RWPE2 (cell line): ENCODE results near the gene KNCN.
A peak's percentile ranks its signal among the peaks of the same experiment; 100 is the strongest.

ENCODE experiments used
- ATAC-seq: fragments of 200-7000 bp; cut with Tn5 transposase; 3 replicates; pipeline ENCODE4 v1.9.1; 2021; ENCODE audit warnings: low read depth
- DNase-seq: peaks from one replicate; pipeline ENCODE4 v3.0.0-alpha.2; 2020; ENCODE audit warnings: low spot score
- H3K27ac ChIP-seq: fragments of 450-650 bp; 2 replicates; pipeline ENCODE4 v1.5.1; 2017; ENCODE audit warnings: mild to moderate bottlenecking; ENCODE audit not compliant: poor library complexity, severe bottlenecking
- H3K27me3 ChIP-seq: fragments of 250-450 bp; sonication (Bioruptor Pico); 2 replicates; pipeline ENCODE4 v1.5.1; 2021; ENCODE audit warnings: mild to moderate bottlenecking, moderate library complexity; ENCODE audit not compliant: insufficient read depth, poor library complexity, severe bottlenecking
- H3K36me3 ChIP-seq: fragments of 250-450 bp; sonication (Bioruptor Pico); 2 replicates; pipeline ENCODE4 v1.5.1; 2020; ENCODE audit warnings: low read depth, mild to moderate bottlenecking, moderate library complexity
- H3K4me1 ChIP-seq: fragments of 250-450 bp; sonication (Bioruptor Pico); 2 replicates; pipeline ENCODE4 v1.5.1; 2021; ENCODE audit warnings: mild to moderate bottlenecking, moderate library complexity; ENCODE audit not compliant: insufficient read depth, poor library complexity, severe bottlenecking
- H3K4me3 ChIP-seq: fragments of 250-450 bp; sonication (Bioruptor Pico); 2 replicates; pipeline ENCODE4 v1.5.1; 2021; ENCODE audit warnings: mild to moderate bottlenecking, moderate library complexity; ENCODE audit not compliant: severe bottlenecking
- H3K9me3 ChIP-seq: fragments of 250-450 bp; sonication (Bioruptor Pico); 2 replicates; pipeline ENCODE4 v1.5.1; 2021; ENCODE audit warnings: mild to moderate bottlenecking, moderate library complexity; ENCODE audit not compliant: severe bottlenecking
- CTCF ChIP-seq: fragments of 450-650 bp; IDR thresholded peaks from one replicate; pipeline ENCODE4 v1.5.1; 2017; ENCODE audit warnings: mild to moderate bottlenecking, moderate library complexity; ENCODE audit not compliant: poor library complexity, severe bottlenecking

The KNCN gene

DNA sequence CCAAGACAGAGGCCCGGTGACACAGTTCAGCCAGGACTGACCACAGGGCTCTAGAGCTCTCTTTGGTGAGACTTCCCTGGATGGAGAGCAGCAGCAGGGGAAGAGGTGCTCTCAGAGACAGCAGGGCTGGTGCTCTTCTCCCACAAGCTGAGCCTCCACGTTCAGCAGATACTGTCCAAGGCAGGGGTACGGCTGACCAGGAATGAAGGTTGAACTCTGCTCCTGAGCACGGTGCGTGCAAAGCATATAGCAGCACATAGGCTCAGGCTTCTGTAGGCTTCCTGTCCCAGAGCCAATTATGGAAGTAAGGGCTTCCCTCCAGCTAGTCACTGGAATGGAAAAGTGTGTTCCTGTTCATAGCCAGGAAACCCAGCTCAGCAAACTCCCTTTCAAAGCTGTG, 37.9 kb downstream of the KNCN start:
- Histone ChIP-seq H3K27ac (no peak overlapping the region), H3K9me3 (no peaks in the 10 kb centered on the region), H3K4me3 (no peak overlapping the region), H3K4me1 (no peaks in the 10 kb centered on the region), H3K36me3 (no peaks in the 10 kb centered on the region), H3K27me3 (no peaks in the 10 kb centered on the region)
- DNase-seq (no peak), ATAC-seq (no peak)
- no peak for TF ChIP-seq CTCF

DNA sequence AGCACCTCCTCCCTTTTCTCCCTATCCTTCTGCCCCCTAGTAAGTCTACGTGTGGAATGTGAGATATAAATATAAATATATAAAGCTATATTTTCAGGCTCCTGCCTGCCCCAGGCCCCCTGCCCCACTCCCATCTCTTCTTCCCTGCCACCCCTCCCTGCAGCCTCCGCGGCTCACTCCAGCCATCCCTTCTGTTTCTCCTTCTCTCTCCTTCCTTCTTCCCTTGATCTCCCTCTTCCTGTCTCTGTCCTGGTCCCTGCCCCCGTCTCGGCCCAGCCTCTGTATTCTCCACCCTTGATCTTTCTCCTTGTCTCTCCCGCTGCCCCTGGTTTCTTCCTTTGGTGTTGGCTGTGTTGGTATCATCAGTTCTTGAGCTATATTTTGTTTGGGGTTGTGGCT, 38.7 kb downstream of the KNCN start:
- no peak overlapping the region for H3K27ac ChIP-seq
- TF ChIP-seq CTCF: no peak
- no peaks in the 10 kb centered on the region for H3K9me3 ChIP-seq
- no peaks in the 10 kb centered on the region for H3K36me3 ChIP-seq
- ATAC-seq (no peak), DNase-seq (peak; percentile 24)
- H3K27me3 ChIP-seq: no peaks in the 10 kb centered on the region
- H3K4me3 ChIP-seq: no peak overlapping the region
- H3K4me1 ChIP-seq: no peaks in the 10 kb centered on the region

- no peaks in the 10 kb centered on the region for H3K4me1 ChIP-seq
- ATAC-seq: no peak
- TF ChIP-seq CTCF: no peak
- no peak for DNase-seq
- no peaks in the 10 kb centered on the region for H3K36me3 ChIP-seq
- no peaks in the 10 kb centered on the region for H3K9me3 ChIP-seq
- H3K27ac ChIP-seq: no peak overlapping the region
- no peak overlapping the region for H3K4me3 ChIP-seq
- H3K27me3 ChIP-seq: no peaks in the 10 kb centered on the region
Observed at GRCh38 chr1:46512135-46512791, 39.2 kb downstream of the KNCN start.

DNA sequence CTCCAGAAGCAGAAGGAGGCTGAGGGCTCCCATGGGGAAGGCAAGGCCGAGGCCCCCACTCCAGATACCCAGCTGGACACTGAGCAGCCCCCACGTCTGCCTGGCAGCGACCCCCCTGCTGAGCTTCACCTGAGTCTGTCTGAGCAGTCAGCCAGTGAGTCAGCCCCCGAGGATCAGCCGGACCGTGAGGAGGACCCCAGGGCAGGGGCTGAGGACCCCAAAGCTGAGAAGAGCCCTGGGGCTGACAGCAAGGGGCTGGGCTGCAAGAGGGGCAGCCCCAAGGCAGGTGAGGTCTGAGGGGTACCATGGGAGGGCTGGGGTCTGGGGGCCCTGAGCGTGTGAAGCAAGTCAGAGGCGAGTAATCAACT, 40.5 kb downstream of the KNCN start:
- no peaks in the 10 kb centered on the region for H3K27me3 ChIP-seq
- H3K4me3 ChIP-seq: no peak overlapping the region
- ATAC-seq (no peak), DNase-seq (no peak)
- no peaks in the 10 kb centered on the region for H3K4me1 ChIP-seq
- no peak overlapping the region for H3K27ac ChIP-seq
- TF ChIP-seq CTCF: no peak
- no peaks in the 10 kb centered on the region for H3K9me3 ChIP-seq
- no peaks in the 10 kb centered on the region for H3K36me3 ChIP-seq

DNA sequence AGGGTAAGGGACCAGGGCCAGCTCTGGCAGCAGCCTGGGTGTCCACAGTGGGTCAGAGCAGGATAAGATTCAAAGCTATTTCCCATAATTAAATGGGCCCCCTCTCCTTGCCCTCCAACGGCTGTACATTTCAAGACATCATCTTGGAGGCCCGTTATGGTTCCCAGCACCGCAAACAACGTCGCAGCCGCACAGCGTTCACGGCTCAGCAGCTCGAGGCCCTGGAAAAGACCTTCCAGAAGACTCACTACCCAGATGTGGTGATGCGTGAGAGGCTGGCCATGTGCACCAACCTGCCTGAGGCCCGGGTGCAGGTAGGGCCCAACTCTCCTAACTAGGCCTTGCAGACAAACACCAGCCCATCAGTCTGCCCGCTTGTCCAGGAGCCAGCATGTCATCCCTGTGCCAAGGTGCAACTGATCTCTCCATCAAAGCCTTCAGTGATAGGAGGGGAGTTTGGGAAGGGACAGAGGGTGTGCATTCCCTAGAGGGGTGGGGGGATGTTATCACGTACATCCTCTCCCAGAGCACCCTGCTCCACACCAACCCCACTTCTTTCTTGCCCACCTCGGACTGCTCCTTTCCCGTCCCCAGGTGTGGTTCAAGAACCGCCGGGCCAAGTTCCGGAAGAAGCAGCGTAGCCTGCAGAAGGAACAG, 41.0 kb downstream of the KNCN start:
- ATAC-seq (no peak), DNase-seq (no peak)
- no peaks in the 10 kb centered on the region for H3K27me3 ChIP-seq
- H3K36me3 ChIP-seq: no peaks in the 10 kb centered on the region
- H3K9me3 ChIP-seq: no peaks in the 10 kb centered on the region
- no peak overlapping the region for H3K4me3 ChIP-seq
- no peak for TF ChIP-seq CTCF
- no peak overlapping the region for H3K27ac ChIP-seq
- no peaks in the 10 kb centered on the region for H3K4me1 ChIP-seq
